ENCODE results near the gene HTT.

Gene HTT

DNA sequence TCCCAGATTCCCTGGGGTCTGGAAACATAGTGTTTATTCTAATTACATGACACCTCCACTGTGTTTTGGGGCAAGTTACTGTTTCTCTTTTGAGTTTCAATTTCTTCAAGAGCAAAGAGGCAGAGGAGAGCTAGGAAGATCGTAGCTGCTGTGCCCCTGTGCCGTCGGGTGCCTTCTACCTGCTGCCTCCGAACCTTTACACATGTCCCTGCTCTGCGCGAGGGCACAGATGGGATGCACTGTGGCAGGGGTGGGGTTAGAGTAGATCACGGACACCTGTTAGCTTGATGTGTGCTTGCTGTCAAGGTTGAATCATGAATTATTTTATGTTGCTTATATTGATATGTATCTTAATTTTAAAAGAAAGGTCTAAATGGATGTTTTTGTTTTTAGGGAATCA, 103.4 kb downstream of the HTT start:
- no peak for DNase-seq

DNA sequence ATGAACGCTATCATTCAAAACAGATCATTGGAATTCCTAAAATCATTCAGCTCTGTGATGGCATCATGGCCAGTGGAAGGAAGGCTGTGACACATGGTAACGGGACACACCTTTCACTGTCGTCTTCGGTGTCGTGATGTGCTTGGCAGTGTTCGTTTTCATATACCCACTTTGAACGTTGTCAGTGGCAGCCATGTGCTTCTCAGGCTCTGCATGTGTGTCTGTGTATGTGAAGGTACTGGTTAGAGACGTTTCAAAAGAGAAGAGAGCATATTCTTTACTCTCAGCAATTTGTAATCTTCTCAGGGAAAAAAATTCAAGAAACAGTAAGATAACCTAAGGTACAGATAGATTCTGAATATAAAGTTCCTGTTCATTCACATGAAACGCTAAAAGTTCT, 103.9 kb downstream of the HTT start:
- no peak for DNase-seq

DNA sequence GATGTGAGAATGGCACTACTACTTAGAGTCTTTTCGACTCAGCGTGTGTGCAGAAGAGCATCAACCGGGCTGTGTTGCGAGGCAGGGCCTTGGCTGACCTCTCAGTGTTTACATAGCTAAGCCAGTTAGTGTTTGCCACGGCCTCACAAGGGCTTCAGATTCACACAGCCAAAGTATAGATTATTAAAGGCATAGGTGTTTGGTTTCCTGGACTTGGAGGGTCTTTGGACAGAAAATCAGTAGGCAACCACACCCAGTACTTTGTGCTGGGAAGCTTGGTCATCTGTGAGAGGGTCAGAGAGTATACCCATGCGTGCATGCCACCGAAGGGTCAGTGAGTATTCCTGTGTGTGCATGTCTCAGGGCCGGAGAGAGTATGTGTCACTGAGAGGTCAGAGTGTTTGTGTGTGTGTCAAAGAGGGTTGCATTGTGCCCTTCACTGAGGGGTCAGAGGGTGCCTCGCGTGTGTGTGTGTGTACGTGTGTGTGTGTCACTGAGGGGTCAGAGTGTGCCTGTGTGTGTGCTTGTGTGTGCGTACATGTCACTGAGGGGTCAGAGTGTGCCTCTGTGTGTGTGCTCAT, 104.7 kb downstream of the HTT start:
- DNase-seq = no peak

DNA sequence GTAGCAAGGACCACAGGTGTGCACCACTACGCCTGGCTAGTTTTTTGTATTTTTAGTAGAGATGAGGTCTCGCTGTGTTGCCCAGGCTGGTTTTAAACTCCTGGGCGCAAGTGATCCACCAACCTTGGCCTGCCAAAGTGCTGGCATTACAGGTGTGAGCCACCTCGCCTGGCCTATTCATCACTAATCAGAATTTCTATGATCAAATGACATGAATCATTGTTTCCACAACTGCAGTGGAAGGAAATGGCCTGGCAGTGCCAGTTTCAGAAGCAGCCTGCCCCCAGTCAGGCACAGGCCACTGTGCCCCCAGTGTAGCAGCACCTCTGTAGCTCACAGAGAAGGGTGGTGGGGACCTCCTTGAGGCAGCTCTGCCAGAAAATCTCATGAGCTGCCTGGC, 108.5 kb downstream of the HTT start:
- DNase-seq = no peak

DNA sequence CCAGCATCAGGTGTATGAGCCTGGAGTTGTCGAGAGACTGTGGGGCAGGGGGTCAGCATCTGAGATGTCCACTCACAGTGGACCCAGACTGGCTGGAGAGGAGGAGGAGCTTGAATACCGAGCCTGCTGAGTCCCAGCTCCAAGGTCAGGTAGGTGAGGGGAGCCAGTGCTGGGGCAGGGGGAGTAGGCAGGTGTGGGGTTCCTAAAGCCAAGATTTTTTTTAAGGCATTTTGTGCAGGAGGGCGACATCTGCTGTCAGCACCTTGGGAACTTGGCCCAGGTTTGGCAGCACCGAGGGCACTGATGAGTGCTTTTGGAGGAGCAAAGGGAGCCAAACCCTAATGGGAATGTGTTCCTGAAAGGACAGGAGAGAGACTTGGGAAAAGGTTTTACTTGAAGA, 110.2 kb downstream of the HTT start:
- no peak for DNase-seq

DNA sequence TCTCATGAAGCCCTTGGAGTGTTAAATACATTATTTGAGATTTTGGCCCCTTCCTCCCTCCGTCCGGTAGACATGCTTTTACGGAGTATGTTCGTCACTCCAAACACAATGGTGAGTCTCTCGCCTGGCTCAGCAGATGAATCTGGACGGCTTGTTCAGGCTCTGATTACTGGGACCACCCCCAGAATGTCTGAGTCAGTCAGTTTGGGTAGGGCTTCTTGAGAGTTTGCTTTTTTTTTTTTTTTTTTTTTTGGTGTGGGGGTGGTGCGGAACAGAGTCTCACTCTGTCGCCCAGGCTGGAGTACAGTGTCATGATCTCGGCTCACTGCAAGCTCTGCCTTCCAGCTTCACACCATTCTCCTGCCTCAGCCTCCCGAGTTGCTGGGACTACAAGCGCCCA, 112.1 kb downstream of the HTT start:
- DNase-seq = no peak

DNA sequence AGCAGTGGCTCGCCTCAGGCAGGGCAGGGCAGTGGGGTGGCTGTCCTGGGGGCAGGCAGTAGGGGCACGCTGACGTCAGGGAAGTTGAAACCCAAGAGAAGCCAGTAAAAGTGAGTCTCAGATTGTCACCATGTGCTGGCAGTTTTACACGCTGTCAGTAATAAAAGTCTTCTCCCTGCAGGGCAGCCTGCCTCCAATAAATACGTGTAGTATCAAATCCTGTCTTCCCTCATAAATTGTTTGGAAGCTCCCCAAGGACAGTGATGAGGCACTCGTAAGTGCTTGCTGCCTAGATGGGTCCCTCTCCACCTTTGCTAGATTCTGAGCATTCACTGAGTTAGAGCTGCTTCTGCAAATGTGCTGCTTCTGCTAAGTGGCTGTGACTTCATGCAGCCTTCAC, 113.6 kb downstream of the HTT start:
- DNase-seq = no peak

DNA sequence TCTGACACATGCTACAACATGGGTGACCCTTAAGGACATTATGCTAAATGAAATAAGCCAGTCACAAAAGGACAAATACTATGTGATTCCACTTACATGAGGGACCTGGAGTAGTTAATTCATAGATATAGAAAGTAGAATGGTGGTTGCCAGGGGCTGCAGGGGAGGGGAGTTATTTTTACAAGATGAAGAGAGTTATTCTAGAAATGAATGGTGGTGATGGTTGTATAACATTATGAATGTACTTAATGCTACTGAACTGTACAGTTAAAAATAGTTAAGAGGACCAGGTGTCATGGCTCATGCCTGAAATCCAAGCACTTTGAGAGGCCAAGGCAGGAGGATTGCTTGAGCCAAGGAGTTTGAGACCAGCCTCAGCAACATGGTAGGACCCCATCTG, 115.0 kb downstream of the HTT start:
- DNase-seq = no peak

DNA sequence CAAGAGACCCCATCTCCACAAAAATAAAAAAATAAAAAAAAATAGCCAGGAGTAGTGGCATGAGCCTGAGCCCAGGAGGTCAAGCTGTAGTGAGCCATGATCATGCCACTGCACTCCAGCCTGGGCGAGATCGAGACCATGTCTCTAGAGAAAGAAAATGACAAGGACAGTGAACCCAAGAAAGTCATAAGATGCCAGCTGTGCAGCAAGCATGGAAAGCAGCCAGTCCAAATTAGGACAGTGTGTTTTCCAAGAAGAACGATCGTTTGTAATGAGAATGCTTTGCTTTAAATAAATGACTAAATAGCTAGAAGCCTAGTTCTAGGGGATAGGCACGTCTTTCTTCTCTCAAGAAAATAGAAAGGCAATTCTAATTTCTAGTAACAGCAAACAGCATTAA, 116.1 kb downstream of the HTT start:
- DNase-seq = no peak

DNA sequence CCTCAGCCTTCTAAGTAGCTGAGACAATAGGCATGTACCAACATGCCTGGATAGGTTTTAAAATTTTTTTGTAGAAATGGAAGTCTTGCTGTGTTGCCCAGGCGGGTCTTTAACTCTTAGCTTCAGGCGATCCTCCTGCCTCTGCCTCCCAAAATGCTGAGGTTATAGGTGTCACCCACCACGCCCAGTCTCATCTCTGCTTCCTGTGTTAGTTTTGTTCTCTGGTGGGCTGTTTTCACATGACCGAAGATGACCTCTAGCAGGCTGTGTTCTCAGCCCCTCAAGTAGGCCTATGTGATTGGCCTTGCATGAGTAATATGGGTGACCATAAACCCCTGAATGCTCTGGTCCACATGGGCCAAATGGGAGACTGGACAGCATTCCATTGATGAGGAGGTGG, 117.7 kb downstream of the HTT start:
- no peak for DNase-seq

DNA sequence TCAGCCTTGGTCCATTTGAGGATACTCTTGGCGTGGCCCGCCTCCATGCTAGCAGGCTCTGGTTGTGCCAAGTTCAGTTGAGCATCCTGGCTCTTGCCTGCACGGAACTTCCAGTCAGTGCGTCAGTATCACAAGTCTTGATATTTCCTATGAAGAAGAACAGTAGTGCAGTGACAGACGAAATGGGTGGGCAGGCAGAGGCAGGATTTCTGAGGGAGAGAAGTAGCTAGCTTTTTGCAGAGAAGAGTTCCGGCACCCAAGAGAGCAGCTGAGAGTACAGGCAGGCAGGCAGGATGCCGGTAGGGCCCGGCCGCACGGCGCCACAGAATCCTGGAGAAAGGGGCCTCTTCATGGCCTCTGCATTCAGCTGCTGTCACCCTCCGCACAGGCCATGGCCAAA, 118.3 kb downstream of the HTT start:
- no peak for DNase-seq

DNA sequence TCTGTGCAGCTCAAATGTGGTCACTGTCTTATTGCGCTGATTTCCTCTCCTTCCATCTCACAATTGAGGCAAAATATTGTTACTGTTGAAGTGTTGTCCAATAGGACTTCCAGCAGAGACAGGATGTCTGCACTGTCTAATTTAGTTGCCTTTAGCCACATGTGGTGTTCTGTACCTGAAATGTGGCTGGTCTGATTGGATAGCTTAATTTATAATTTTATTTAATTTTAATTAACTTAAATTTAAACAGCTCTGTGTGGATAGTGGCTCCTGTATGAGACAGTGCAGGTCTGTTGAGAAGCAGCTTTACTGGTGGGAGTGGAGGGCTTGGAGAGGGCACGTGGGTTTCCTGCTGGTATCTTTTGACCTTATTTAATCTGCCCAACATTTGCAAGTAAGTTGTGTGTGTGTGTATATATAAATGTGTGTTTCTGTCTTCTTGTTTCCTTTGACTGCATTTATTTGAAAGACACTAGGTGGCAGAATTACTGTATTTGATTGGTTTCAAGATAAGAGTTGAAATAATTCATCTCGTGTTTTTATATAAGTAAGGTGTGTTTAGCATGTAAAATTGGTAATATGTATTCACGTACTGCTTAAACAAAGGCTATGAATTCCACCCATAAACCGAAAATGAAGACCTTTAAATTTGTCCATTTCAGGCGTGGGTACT, 119.2 kb downstream of the HTT start:
- DNase-seq = no peak

DNA sequence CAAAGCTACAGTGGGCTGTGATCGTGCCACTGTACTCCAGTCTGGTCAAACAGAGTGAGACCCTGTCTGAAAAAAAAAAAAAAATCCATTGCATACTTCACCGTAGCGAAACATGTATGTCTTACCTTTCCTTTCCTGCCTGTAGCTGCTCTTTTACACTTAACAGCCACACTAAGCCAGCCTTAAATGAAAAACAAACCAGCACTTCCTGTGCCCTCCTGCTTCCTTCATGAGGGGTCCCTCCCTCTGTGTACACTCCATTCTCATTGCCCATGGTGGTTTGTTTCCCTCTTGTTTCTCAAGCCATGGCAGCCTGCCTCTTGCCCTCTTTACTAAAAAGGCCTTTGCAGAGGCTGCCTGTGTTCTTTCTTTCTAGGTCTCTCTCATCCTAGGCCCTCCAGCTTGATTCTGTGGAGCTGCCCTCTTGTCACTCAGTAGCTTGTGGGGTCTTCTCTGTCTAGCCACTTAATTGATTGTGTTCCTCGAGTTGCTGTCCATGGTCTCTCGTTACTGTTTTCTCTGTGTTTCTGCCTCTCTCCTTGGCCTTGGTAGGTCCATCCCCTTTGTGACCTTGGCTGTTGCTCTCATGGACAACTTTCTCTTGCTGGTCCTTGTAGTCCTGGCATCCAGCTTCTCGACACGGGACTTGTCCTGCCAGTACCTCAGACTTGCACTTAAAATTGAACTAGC, 122.3 kb downstream of the HTT start:
- DNase-seq = no peak

DNA sequence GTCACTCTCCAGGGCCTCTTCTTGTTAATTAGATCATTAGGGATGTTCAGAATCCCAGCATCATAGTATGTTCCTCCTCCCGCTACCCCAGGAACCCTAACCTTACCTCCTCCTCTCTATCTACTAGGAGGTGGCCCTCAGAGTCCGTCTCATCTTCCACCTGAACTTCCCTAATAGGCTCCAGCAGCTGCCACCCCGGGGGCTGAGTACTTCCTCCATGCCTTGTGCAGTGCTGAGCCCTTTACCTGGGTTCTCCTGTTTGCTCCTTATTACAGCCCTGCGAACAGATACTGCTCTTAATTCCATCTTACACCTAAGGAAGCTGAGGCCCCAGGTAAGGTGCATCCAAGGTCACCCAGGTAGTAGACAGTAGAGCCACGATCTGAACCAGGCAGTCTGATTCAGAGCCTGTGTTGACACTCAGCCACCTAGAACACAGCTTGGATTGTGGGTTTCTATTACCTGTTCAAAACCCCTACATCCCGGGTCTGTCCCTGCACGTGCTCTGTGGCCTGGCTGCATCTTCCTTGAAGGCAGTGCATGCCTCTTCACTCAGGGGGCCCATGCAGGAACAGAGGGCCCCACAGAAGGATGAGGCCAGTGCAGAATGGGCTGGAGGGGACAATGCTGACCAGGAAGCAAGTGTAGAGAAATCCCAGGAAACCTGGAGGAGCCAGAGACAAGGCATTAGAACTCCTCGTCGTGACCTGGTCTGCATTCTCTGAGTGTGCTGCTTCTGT, 123.1 kb downstream of the HTT start:
- no peak for DNase-seq

DNA sequence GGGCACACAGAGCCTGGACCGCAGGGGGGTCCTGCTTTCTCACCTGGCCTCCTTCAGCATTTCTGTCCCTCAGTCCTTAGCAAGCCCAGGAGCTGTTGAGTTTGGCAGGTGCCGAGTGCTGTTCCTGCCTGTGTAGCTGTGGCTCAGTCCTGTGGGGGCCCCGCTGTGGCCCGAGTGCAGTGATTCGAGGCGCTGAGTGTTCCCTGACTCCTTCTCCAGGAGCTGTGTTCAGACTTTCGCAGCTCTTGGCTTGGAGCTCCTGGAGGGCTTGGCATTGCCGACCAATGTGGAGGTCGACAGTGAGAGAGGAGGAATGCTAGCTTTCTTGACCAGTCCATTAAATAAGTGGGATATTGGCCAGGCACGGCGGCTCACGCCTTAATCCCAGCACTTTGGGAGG, 124.4 kb downstream of the HTT start:
- DNase-seq = no peak

DNA sequence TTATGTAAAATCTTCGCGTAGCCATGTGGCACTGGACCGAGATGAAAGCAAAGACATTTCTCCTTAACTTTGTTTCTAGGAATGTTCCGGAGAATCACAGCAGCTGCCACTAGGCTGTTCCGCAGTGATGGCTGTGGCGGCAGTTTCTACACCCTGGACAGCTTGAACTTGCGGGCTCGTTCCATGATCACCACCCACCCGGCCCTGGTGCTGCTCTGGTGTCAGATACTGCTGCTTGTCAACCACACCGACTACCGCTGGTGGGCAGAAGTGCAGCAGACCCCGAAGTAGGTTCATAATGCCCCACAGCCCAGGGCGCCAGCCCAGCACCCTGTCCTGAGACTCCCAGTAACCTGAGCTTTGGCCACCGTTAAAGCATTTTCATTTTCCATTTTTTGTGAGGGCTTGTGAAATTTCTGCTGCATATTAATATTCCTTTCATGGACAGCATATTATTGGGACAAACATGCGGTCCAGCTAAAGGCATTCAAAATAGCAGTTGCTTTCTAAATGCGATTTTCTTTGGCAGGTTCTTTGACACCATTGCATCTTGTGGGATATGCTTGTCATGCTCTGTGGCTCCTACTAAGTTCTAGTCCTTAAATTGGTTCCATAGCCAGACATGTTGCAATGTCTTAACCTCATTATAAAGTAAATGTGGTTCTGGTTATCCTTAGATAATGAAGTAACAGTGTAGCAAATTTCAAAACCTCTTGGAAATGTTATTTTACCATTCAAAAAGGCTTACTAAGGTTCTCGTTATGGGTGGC, 125.4 kb downstream of the HTT start:
- DNase-seq = no peak

DNA sequence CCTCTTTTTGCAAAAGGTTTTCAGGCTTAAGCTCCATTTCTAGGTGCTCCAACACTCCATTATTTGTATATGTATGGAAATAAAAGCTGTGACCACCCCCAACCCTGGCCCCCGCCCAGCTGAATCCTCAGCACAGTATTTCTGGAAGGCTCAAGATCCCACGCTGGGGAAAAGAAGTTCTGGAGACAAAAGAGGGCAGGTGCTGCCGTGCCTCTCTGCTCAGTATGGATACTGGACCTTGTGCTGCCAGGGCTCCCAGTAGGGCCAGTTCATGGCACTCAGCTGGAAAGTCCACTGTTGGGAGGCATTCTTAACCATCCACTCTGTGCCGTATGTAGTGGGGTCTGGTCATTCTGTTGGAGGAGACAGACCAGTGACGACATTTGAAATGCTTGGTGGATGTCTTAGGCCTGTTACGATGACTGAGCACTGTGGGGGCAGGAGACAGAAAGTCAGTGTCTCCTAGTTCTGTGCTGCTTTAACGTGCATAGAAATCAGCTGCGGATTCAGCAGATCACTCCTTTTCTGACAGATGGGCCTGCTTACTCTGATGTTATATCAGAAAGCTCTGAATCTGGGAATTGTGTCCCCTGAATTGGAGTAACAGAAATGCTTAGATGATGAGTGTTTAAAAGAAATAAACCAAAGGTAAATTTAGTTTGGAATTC, 126.1 kb downstream of the HTT start:
- DNase-seq = no peak

DNA sequence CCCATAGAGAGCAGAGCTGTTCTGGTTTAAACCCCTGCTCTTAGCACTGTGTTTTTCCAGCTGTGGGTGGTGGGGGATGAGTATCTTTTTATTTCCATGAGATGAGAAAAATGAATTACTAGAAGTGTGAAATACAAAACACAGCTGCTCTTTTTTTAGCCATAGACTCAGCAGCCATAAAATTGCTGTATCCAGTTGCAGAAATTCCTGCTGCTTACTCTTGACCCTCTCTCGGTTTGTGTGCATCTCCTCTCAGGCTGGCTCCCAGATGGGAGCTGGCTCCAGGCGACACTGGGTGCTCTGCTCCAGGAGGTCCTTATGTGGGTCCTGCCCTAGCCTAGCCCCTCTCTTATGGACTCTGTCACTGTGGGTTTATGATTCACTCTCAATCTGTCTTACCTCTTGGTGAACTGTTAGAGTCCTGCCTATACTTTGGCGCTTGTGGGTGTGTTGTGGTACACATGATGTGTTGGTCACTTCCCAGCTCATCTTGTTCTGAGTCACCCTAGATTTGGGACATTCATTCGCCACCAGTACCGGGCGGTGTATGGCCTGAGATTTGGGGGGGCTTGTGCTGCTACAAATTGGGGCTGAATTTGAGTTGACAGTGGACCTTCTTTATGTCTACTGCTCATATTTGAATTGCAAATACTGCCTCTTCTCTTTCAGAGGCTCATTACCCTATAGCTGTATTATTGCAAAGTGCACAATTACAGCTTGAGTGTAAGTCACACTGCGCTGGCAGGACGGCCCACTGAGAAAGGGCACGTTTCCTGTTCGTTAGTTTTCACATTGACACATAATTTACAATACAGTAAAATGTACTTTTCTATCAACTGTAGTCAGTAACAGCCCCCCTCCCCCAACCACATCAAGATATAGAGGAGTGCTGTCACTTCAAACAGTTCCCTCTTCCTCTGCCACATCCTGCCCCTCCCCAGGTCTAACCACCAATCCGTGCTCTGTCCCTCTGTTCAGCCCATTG, 127.5 kb downstream of the HTT start:
- no peak for DNase-seq

DNA sequence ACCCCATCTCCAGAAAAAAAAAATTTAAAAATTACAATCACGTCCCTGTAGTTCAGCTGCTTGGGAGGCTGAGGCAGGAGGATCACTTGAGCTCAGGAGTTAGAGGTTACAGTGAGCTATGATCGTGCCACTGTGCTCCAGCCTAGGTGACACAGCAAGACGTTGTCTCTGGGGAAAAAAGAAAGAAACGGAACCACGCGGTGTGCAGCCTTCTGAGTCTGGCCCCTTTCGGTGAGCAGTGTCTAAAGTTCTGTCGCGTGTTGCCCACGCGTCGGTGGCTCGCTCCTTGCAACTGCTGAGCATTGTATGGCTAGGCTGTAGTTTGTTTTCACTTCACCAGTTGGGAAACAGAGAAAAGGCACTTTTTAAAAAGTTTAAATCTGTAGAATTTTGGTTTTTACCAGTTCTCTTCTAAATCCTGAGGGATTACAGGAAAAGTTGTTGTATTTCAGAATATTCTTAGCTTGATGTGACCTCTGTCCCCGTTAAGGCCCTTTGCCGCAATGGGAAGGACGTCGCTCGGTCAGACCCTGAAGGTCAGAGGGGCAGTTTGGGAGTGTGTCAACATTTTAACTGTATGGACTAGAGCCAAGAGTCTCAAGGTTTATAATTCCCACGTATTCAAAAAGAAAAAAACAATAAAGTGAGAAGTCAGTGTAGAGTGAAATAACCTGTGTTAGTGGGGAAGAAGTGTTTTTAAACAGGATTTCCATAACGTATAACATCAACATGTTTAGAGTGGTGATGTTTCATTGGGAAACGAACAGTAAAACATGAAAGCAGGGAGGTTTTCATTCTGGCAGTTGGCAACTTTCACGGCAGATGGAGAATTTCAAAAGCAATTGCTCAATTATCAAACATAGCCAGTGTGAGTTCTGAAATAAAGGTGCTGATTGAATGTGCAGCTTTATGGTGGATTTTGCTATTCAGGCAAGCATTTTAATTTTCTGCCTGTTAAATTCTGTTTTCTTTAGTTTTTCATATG, 128.6 kb downstream of the HTT start:
- no peak for DNase-seq

DNA sequence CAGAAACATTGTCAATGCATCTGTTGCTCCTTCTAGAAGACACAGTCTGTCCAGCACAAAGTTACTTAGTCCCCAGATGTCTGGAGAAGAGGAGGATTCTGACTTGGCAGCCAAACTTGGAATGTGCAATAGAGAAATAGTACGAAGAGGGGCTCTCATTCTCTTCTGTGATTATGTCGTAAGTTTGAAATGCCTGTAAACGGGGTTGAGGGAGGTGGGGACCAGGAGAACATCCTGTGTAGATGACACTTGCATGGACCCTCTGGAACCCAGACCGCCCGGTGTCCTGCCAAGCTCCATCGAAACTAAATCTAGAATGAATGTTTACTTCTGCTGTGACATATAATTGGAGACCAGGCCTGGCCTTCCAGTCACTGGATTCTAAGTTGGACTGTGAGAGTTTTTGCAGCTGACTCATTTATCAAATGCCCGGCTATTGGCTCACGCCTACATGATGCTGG, 129.5 kb downstream of the HTT start:
- DNase-seq = no peak

Data from DMS79 (cell line).